Activated CD4-positive, alpha-beta T cell treated with anti-CD3 and anti-CD28 coated beads for 4 hours (primary cell): ENCODE measurements around the gene ALKBH4.
"Not testable (repeated sequence)": the region's sequence is repeated elsewhere in the genome, so short reads cannot be mapped to it uniquely, and the experiment has no call there.

ENCODE experiments used
- DNase-seq, 2 donors: peaks; one replicate each; pipeline ENCODE4 v3.0.0-alpha.2; 2020

Gene ALKBH4

GRCh38 chr7:102464577-102465280, at the start of gene ALKBH4, which contains the start of gene LRWD1:
ALKBH4 (minus strand) TSS chr7:102464863; CDS start chr7:102464836, 27 bp downstream.
LRWD1 (plus strand) TSS chr7:102464984; CDS start chr7:102465081, 97 bp downstream.
- DNase-seq, result peak; percentile 93 to 96

GRCh38 chr7:102512642-102513221, 48.1 kb upstream of the ALKBH4 start:
- not testable (repeated sequence) for DNase-seq

- not testable (repeated sequence) for DNase-seq
These were observed 47.3 kb upstream of the ALKBH4 start for GRCh38 chr7:102511860-102512522.

GRCh38 chr7:102510575-102510974, 45.9 kb upstream of the ALKBH4 start:
- DNase-seq, result not testable (repeated sequence)

GRCh38 chr7:102507410-102508088, 42.9 kb upstream of the ALKBH4 start:
- DNase-seq, result not testable (repeated sequence)

- not testable (repeated sequence) for DNase-seq
These were observed 40.9 kb upstream of the ALKBH4 start for GRCh38 chr7:102505298-102506185.

GRCh38 chr7:102503141-102503540, 38.5 kb upstream of the ALKBH4 start:
- not testable (repeated sequence) for DNase-seq

GRCh38 chr7:102498321-102498720, 33.7 kb upstream of the ALKBH4 start:
- not testable (repeated sequence) for DNase-seq

GRCh38 chr7:102497308-102497707, 32.6 kb upstream of the ALKBH4 start:
- DNase-seq, result not testable (repeated sequence)

- DNase-seq, result not testable (repeated sequence)
These were observed 32.2 kb upstream of the ALKBH4 start for GRCh38 chr7:102496861-102497260.

- not testable (repeated sequence) for DNase-seq
These were observed 29.9 kb upstream of the ALKBH4 start for GRCh38 chr7:102494473-102495149.

- DNase-seq, result not testable (repeated sequence)
These were observed 29.4 kb upstream of the ALKBH4 start for GRCh38 chr7:102494026-102494425.

GRCh38 chr7:102493220-102493935, 28.7 kb upstream of the ALKBH4 start:
- DNase-seq, result peak in 1 of 2 donors; percentile 2

- peak in 1 of 2 donors; percentile 3 for DNase-seq
These were observed 25.9 kb upstream of the ALKBH4 start for GRCh38 chr7:102490529-102491075.

- not testable (repeated sequence) for DNase-seq
These were observed 19.7 kb upstream of the ALKBH4 start for GRCh38 chr7:102484317-102484716.

- DNase-seq, result not testable (repeated sequence)
These were observed 17.3 kb upstream of the ALKBH4 start for GRCh38 chr7:102481962-102482361.

- DNase-seq, result not testable (repeated sequence)
These were observed 15.4 kb upstream of the ALKBH4 start for GRCh38 chr7:102479982-102480637.

GRCh38 chr7:102479209-102479584, 14.5 kb upstream of the ALKBH4 start:
- DNase-seq, result not testable (repeated sequence)

GRCh38 chr7:102478314-102479208, 13.9 kb upstream of the ALKBH4 start, which contains the start of gene POLR2J:
POLR2J (minus strand) TSS chr7:102478922; CDS start chr7:102478860, 62 bp downstream.
- DNase-seq, result peak; percentile 81 to 99
